ENCODE measurements around the gene NOC4L.

Gene NOC4L

GRCh38 chr12:132142679-132143335 is 1.4 kb upstream of the NOC4L start:
- Histone ChIP-seq H3K27ac (ENCODE audit: low read depth, low read length, poor library complexity, severe bottlenecking) (peak overlapping the region; percentile 23), H3K9me2 (ENCODE audit: low read depth, low read length) (no peaks in the 10 kb centered on the region), H3K4me3 (ENCODE audit: low read depth, low read length, poor library complexity, severe bottlenecking) (peak overlapping the region; percentile 96), H3F3A (ENCODE audit: insufficient read depth, low read length) (no peaks in the 10 kb centered on the region), H3K9ac (ENCODE audit: low read length) (peak overlapping the region; percentile 94), H3K27me3 (ENCODE audit: insufficient read depth, low read length) (no peaks in the 10 kb centered on the region), H3K4me1 (ENCODE audit: insufficient read depth, low read length, severe bottlenecking) (peaks cover 21% of the 10 kb centered on the region), H4K20me1 (ENCODE audit: insufficient read depth, low read length) (no peaks in the 10 kb centered on the region), H3K4me2 (ENCODE audit: low read length) (peak overlapping the region; percentile 98), H3K9me3 (ENCODE audit: low read length) (no peaks in the 10 kb centered on the region), H3K36me3 (ENCODE audit: insufficient read depth, low read length) (peaks cover 57% of the 10 kb centered on the region), H3K79me2 (ENCODE audit: insufficient read depth, low read length) (peaks cover 30% of the 10 kb centered on the region), H2AFZ (ENCODE audit: low read length) (no peak overlapping the region)
- TF ChIP-seq, protein P1, sequence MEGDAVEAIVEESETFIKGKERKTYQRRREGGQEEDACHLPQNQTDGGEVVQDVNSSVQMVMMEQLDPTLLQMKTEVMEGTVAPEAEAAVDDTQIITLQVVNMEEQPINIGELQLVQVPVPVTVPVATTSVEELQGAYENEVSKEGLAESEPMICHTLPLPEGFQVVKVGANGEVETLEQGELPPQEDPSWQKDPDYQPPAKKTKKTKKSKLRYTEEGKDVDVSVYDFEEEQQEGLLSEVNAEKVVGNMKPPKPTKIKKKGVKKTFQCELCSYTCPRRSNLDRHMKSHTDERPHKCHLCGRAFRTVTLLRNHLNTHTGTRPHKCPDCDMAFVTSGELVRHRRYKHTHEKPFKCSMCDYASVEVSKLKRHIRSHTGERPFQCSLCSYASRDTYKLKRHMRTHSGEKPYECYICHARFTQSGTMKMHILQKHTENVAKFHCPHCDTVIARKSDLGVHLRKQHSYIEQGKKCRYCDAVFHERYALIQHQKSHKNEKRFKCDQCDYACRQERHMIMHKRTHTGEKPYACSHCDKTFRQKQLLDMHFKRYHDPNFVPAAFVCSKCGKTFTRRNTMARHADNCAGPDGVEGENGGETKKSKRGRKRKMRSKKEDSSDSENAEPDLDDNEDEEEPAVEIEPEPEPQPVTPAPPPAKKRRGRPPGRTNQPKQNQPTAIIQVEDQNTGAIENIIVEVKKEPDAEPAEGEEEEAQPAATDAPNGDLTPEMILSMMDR (IDR thresholded peaks at IDR 0.05; ENCODE audit: low read length), result no peak
- no peak for TF ChIP-seq EZH2 (IDR thresholded peaks at IDR 0.05; ENCODE audit: borderline replicate concordance, low read length)

GRCh38 chr12:132143336-132144071 is 753 bp upstream of the NOC4L start:
- H3K36me3 ChIP-seq (ENCODE audit: insufficient read depth, low read length), result peaks cover 59% of the 10 kb centered on the region
- peak overlapping the region; percentile 23 for H3K27ac ChIP-seq (ENCODE audit: low read depth, low read length, poor library complexity, severe bottlenecking)
- peak overlapping the region; percentile 96 for H3K4me3 ChIP-seq (ENCODE audit: low read depth, low read length, poor library complexity, severe bottlenecking)
- no peak for TF ChIP-seq EZH2 (IDR thresholded peaks at IDR 0.05; ENCODE audit: borderline replicate concordance, low read length)
- TF ChIP-seq, protein P1 (IDR thresholded peaks at IDR 0.05; ENCODE audit: low read length), result no peak
- no peaks in the 10 kb centered on the region for H3K9me3 ChIP-seq (ENCODE audit: low read length)
- H3K9ac ChIP-seq (ENCODE audit: low read length), result peak overlapping the region; percentile 94
- no peaks in the 10 kb centered on the region for H3F3A ChIP-seq (ENCODE audit: insufficient read depth, low read length)
- no peaks in the 10 kb centered on the region for H3K9me2 ChIP-seq (ENCODE audit: low read depth, low read length)
- peaks cover 30% of the 10 kb centered on the region for H3K79me2 ChIP-seq (ENCODE audit: insufficient read depth, low read length)
- no peak overlapping the region for H2AFZ ChIP-seq (ENCODE audit: low read length)
- peak overlapping the region; percentile 98 for H3K4me2 ChIP-seq (ENCODE audit: low read length)
- H3K27me3 ChIP-seq (ENCODE audit: insufficient read depth, low read length), result no peaks in the 10 kb centered on the region
- H4K20me1 ChIP-seq (ENCODE audit: insufficient read depth, low read length), result no peaks in the 10 kb centered on the region
- H3K4me1 ChIP-seq (ENCODE audit: insufficient read depth, low read length, severe bottlenecking), result peaks cover 21% of the 10 kb centered on the region

DNA sequence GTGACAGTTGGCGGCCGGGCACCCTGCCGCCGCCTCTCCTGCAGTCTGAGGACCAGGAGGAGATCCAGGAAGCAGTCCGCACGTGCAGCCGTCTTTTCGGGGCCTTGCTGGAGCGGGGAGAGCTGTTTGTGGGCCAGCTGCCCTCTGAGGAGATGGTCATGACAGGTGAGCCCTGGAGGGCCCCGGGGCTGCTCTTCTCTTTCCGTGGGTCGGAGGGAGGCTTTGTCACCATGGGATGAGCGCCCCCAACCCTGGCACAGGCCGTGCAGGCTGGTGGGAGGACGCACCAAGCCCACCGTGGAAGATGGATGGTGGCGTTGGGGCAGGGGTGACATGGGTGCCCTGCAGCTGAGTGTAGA is 532 bp downstream of the NOC4L start:
- H3K79me2 ChIP-seq (ENCODE audit: insufficient read depth, low read length), result peaks cover 30% of the 10 kb centered on the region

More for the DNA sequence above, 532 bp downstream of the NOC4L start:
- Histone ChIP-seq H3K27ac (ENCODE audit: low read depth, low read length, poor library complexity, severe bottlenecking) (no peak overlapping the region), H3K27me3 (ENCODE audit: insufficient read depth, low read length) (no peaks in the 10 kb centered on the region), H3F3A (ENCODE audit: insufficient read depth, low read length) (no peaks in the 10 kb centered on the region), H3K36me3 (ENCODE audit: insufficient read depth, low read length) (peaks cover 51% of the 10 kb centered on the region), H3K9me2 (ENCODE audit: low read depth, low read length) (no peaks in the 10 kb centered on the region), H3K4me3 (ENCODE audit: low read depth, low read length, poor library complexity, severe bottlenecking) (peak overlapping the region; percentile 96), H2AFZ (ENCODE audit: low read length) (no peak overlapping the region), H3K9me3 (ENCODE audit: low read length) (no peaks in the 10 kb centered on the region), H3K9ac (ENCODE audit: low read length) (peak overlapping the region; percentile 88), H4K20me1 (ENCODE audit: insufficient read depth, low read length) (no peaks in the 10 kb centered on the region), H3K4me1 (ENCODE audit: insufficient read depth, low read length, severe bottlenecking) (peaks cover 21% of the 10 kb centered on the region), H3K4me2 (ENCODE audit: low read length) (peak overlapping the region; percentile 96)
- TF ChIP-seq, protein P1 (IDR thresholded peaks at IDR 0.05; ENCODE audit: low read length), result no peak
- no peak for TF ChIP-seq EZH2 (IDR thresholded peaks at IDR 0.05; ENCODE audit: borderline replicate concordance, low read length)
